Measurements from ENCODE around the gene MAPK8IP3.
"Not testable (repeated sequence)": the region's sequence is repeated elsewhere in the genome, so short reads cannot be mapped to it uniquely, and the experiment has no call there.

MAPK8IP3 gene

GRCh38 chr16:1701216-1701878, 4.6 kb upstream of the MAPK8IP3 start:
- peaks cover 10% of the 10 kb centered on the region for H3K4me1 ChIP-seq (ENCODE audit: control insufficient read depth, low read length)
- TF ChIP-seq EZH2phosphoT487 (IDR thresholded peaks at IDR 0.05; ENCODE audit: borderline replicate concordance, low read length) (no peak), CTCF (IDR thresholded peaks at IDR 0.05; ENCODE audit: low read depth, low read length, poor library complexity, severe bottlenecking) (no peak)
- H4K20me1 ChIP-seq (ENCODE audit: control insufficient read depth, insufficient read depth, low read depth, low read length) = no peaks in the 10 kb centered on the region
- no peaks in the 10 kb centered on the region for H3K9me3 ChIP-seq (ENCODE audit: control insufficient read depth, insufficient read depth, low read length)
- peaks cover 13% of the 10 kb centered on the region for H3K79me2 ChIP-seq (ENCODE audit: control insufficient read depth, low read length)
- H3K4me3 ChIP-seq (ENCODE audit: low read length) = no peak overlapping the region
- peaks cover 67% of the 10 kb centered on the region for H3K36me3 ChIP-seq (ENCODE audit: control insufficient read depth, low read length)
- H3K4me2 ChIP-seq (ENCODE audit: low read length) = no peak overlapping the region
- no peaks in the 10 kb centered on the region for H3K27me3 ChIP-seq (ENCODE audit: control insufficient read depth, low read length)
- H3K9me2 ChIP-seq (replicated peaks; ENCODE audit: control insufficient read depth, low read length) = no peaks in the 10 kb centered on the region
- H3F3A ChIP-seq (ENCODE audit: control insufficient read depth, insufficient read depth) = peaks cover 30% of the 10 kb centered on the region
- no peak overlapping the region for H3K27ac ChIP-seq (ENCODE audit: low read depth, low read length)

GRCh38 chr16:1705324-1705687, 689 bp upstream of the MAPK8IP3 start:
- not testable (repeated sequence) for H3K9me2 ChIP-seq (replicated peaks; ENCODE audit: control insufficient read depth, low read length); H3K9me3 ChIP-seq (ENCODE audit: control insufficient read depth, insufficient read depth, low read length); H3K27me3 ChIP-seq (ENCODE audit: control insufficient read depth, low read length)
- Histone ChIP-seq H3F3A (ENCODE audit: control insufficient read depth, insufficient read depth) (peaks cover 30% of the 10 kb centered on the region), H3K4me3 (ENCODE audit: low read length) (peak overlapping the region; percentile 88), H4K20me1 (ENCODE audit: control insufficient read depth, insufficient read depth, low read depth, low read length) (peaks cover 12% of the 10 kb centered on the region; the same call in 1 of the 2 replicates), H3K4me2 (ENCODE audit: low read length) (peak overlapping the region; percentile 69), H3K79me2 (ENCODE audit: control insufficient read depth, low read length) (peaks cover 53% of the 10 kb centered on the region), H3K4me1 (ENCODE audit: control insufficient read depth, low read length) (peaks cover 39% of the 10 kb centered on the region), H3K36me3 (ENCODE audit: control insufficient read depth, low read length) (peaks cover 57% of the 10 kb centered on the region), H3K27ac (ENCODE audit: low read depth, low read length) (peak overlapping the region; percentile 69)

- peak overlapping the region; percentile 69 for H3K27ac ChIP-seq (ENCODE audit: low read depth, low read length)
- peaks cover 66% of the 10 kb centered on the region for H3K79me2 ChIP-seq (ENCODE audit: control insufficient read depth, low read length)
- H3K9me3 ChIP-seq (ENCODE audit: control insufficient read depth, insufficient read depth, low read length) = no peaks in the 10 kb centered on the region
- peaks cover 34% of the 10 kb centered on the region for H3F3A ChIP-seq (ENCODE audit: control insufficient read depth, insufficient read depth)
- H3K4me3 ChIP-seq (ENCODE audit: low read length) = peak overlapping the region; percentile 88
- H3K4me1 ChIP-seq (ENCODE audit: control insufficient read depth, low read length) = peaks cover 51% of the 10 kb centered on the region
- peaks cover 49% of the 10 kb centered on the region for H3K36me3 ChIP-seq (ENCODE audit: control insufficient read depth, low read length)
- no peaks in the 10 kb centered on the region for H3K9me2 ChIP-seq (replicated peaks; ENCODE audit: control insufficient read depth, low read length)
- TF ChIP-seq EZH2phosphoT487 (IDR thresholded peaks at IDR 0.05; ENCODE audit: borderline replicate concordance, low read length) = no peak
- TF ChIP-seq CTCF (IDR thresholded peaks at IDR 0.05; ENCODE audit: low read depth, low read length, poor library complexity, severe bottlenecking) = no peak
- H4K20me1 ChIP-seq (ENCODE audit: control insufficient read depth, insufficient read depth, low read depth, low read length) = peaks cover 12% of the 10 kb centered on the region; the same call in 1 of the 2 replicates
- peak overlapping the region; percentile 98 for H3K4me2 ChIP-seq (ENCODE audit: low read length)
- no peaks in the 10 kb centered on the region for H3K27me3 ChIP-seq (ENCODE audit: control insufficient read depth, low read length)
These were observed 594 bp downstream of the MAPK8IP3 start for GRCh38 chr16:1706386-1707192.

Measured in DOHH2 (cell line).